Retinal pigment epithelial cell (primary cell): ENCODE results near the gene GRIN1.
A peak's percentile ranks its signal among the peaks of the same experiment; 100 is the strongest.

Source experiments
- DNase-seq: peaks from one replicate; pipeline ENCODE4 v3.0.0-alpha.2; 2010; ENCODE audit warnings: low read depth
- H3K4me3 ChIP-seq: 2 replicates; pipeline ENCODE4 v1.5.1; 2011; ENCODE audit warnings: mild to moderate bottlenecking, low read length, control low read depth, moderate library complexity
- CTCF ChIP-seq: conservative IDR thresholded peaks from 2 replicates; pipeline ENCODE4 v1.5.1; 2011; ENCODE audit warnings: low read depth, low read length, control low read depth, inconsistent platforms

Gene GRIN1

DNA sequence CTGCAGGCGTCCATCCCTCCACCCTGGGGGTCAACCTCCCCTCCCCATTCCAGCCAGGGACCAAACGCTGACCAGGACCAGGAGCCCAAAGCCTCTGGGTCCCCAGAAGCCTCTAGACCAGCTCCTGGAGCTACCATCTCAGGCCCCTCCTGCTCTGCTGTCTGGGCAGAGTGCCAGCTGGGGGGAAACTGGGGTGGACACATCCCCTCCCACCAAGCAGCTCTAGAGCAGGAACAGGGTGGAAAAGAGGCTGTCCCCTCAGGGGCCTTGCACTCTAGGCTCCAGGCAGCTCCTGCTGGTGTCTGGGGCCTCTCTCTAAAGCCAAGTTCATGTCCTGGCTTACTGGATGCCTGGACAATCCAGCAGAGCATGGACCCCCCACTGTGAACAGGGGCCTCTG, 53.9 kb downstream of the GRIN1 start:
- no peak for TF ChIP-seq CTCF
- no peak for DNase-seq
- H3K4me3 ChIP-seq, result no peak overlapping the region

DNA sequence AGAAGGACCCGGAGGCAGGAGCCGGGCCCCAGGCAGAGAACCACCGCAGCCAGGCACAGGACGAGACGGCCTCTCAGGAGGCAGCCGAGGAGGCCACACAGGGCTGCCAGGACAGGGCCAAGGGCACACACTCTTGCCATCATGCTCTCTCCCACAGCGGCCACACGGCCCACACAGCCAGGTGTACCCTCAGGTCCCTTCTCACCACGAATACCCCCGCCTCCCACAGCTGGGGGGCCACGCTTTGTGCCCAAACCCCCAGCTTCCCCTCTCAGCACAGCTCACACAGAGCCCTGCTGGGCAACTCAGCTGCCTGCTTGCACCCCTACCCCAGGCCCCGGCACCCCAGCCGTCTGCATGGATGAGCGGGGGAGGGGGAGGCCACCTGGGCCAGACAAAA, 54.8 kb downstream of the GRIN1 start:
- H3K4me3 ChIP-seq, result peak overlapping the region; percentile 40
- DNase-seq, result no peak
- no peak for TF ChIP-seq CTCF

GRCh38 chr9:137194388-137194787, 55.4 kb downstream of the GRIN1 start:
- TF ChIP-seq CTCF, result no peak
- DNase-seq, result peak; percentile 94

DNA sequence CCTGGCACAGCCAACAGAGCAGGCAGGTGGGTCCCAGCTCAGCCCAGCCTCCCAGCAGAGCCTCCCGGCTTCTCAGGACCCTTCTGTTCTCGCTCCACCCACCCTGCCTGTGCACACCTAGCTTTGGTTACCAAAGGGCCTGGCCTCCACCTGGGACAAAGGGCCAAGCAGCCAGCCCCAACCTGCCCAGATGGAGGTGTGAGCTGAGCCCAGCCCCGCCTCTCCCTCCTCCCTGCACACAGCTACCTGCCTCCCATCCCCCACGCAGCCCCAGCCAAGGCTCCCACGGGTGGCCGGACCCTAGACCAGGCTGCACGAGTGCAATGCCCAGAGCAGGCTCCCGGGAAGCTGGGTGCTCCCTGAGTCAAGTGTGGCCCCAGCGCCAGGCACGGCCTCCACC, 56.0 kb downstream of the GRIN1 start:
- no peak for DNase-seq
- no peak for TF ChIP-seq CTCF
- peak overlapping the region; percentile 84 for H3K4me3 ChIP-seq

More at GRCh38 chr9:137194388-137194787, 55.4 kb downstream of the GRIN1 start:
- peak overlapping the region; percentile 84 for H3K4me3 ChIP-seq

GRCh38 chr9:137195525-137196220, 56.7 kb downstream of the GRIN1 start:
- DNase-seq, result no peak
- TF ChIP-seq CTCF, result no peak
- peak overlapping the region; percentile 84 for H3K4me3 ChIP-seq

DNA sequence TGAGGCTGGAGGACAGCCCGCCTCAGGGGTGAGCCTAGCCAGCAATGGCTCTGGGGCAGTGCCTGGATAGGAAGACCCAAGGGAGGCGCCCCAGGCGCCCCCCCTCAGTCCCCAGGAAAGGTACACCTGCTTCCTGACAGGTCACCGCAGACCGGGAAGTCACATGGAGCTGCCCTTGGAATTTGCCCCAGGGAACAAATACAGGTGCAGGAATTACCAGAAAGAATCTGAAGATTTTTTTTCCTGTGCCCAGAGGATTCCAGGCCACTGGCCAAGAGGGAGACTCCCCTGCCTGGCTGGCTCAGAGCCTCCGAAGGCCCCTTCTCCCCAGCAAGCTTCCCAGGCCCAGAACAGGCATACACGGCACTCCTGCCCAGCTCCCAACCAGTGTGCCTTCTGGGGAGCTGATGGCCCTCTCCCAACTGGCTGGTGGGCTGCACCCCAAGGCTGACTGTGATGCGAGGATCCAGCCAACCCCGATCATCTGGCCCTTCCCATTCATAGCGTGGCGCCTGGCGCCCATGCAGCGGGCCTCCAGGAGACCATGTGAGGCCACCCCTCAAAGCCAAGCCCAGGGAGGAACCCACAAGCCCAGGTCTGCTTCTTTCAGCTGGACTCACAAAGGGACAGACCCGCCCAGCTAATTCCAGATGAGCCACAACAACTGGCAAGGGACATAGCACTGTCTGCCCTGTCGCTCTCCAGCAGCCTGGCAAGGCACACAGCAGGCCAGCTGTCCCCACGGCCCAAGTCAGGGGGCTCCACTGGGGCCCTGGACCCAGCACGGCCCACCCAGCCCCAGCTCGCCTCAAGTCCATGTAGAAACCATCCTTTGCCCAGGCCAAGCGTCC, 59.3 kb downstream of the GRIN1 start:
- H3K4me3 ChIP-seq, result peak overlapping the region; percentile 84
- no peak for TF ChIP-seq CTCF
- no peak for DNase-seq

DNA sequence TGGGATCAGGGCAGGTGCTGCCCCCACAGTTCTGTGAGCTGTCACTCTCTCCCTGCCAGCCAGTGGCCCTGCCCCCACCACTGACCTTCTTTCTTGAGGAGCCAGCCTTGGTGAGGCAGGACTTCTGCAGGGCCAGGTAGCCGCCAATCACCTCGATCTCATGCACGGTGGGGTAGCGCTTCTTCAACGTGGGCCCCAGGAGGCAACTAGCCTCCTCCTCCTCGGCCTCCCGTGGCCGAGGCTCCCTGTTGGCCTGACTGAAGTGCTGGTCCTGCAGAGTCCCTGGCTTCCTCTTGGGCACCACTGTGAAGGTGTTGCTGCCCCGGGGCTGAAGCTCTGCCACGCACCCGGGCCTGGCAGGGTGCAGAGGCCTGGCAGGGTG, 59.9 kb downstream of the GRIN1 start:
- no peak for DNase-seq
- no peak for TF ChIP-seq CTCF
- H3K4me3 ChIP-seq, result peak overlapping the region; percentile 84
